ENCODE data around the gene ERBB4. TPM values are rescaled to one million over a fixed set of nuclear protein-coding genes. Genes with fewer than 3 reads are reported as not detected.

The ERBB4 gene
- total and polyA plus RNA-seq, 7 experiments from 2014 or later, result not detected

- Histone ChIP-seq H3K4me3 (ENCODE audit: low read length) (no peak overlapping the region), H3K4me1 (ENCODE audit: control insufficient read depth in 2 of 2, insufficient read depth in 2 of 2, low read length in 2 of 2) (no peaks in the 10 kb centered on the region), H3K9me3 (ENCODE audit: control insufficient read depth in 2 of 3, low read length in 3 of 3) (no peaks in the 10 kb centered on the region), H3K27me3 (ENCODE audit: control insufficient read depth in 2 of 2, insufficient read depth in 2 of 2, low read length in 2 of 2) (no peaks in the 10 kb centered on the region), H3K27ac (ENCODE audit: low read depth, low read length) (no peak overlapping the region), H3K36me3 (ENCODE audit: control insufficient read depth in 2 of 3, insufficient read depth in 3 of 3, low read length in 3 of 3) (no peaks in the 10 kb centered on the region)
- Mint-ChIP-seq H3K4me1 (no peaks in the 10 kb centered on the region), H3K27me3 (no peaks in the 10 kb centered on the region), H3K9me3 (peaks cover 0 to 12% (median 0%) of the 10 kb centered on the region in 11 donors), H3K27ac (no peak overlapping the region), H3K36me3 (no peaks in the 10 kb centered on the region), H3K4me3 (no peak overlapping the region)
- no peak for ATAC-seq
- intact Hi-C loops (cut with micrococcal nuclease), result no loop called here
- POLR2A ChIA-PET, result no interaction called here
- DNase-seq, result no peak
- CTCF ChIA-PET, result no interaction called here
These were observed 553.2 kb downstream of the ERBB4 start for GRCh38 chr2:211985393-211985792.

- H3K27ac ChIP-seq (ENCODE audit: low read depth, low read length), result no peak overlapping the region
- intact Hi-C loops (cut with micrococcal nuclease), result no loop called here
- Mint-ChIP-seq H3K9me3 (peaks cover 0 to 12% (median 0%) of the 10 kb centered on the region in 11 donors), H3K4me3 (no peak overlapping the region), H3K4me1 (no peaks in the 10 kb centered on the region), H3K27ac (no peak overlapping the region), H3K36me3 (no peaks in the 10 kb centered on the region), H3K27me3 (no peaks in the 10 kb centered on the region)
- no peaks in the 10 kb centered on the region for H3K9me3 ChIP-seq (ENCODE audit: control insufficient read depth in 2 of 3, low read length in 3 of 3)
- no peak overlapping the region for H3K4me3 ChIP-seq (ENCODE audit: low read length)
- no peak for ATAC-seq
- H3K36me3 ChIP-seq (ENCODE audit: control insufficient read depth in 2 of 3, insufficient read depth in 3 of 3, low read length in 3 of 3), result no peaks in the 10 kb centered on the region
- DNase-seq, result no peak
- POLR2A ChIA-PET, result no interaction called here
- no peaks in the 10 kb centered on the region for H3K4me1 ChIP-seq (ENCODE audit: control insufficient read depth in 2 of 2, insufficient read depth in 2 of 2, low read length in 2 of 2)
- H3K27me3 ChIP-seq (ENCODE audit: control insufficient read depth in 2 of 2, insufficient read depth in 2 of 2, low read length in 2 of 2), result no peaks in the 10 kb centered on the region
- CTCF ChIA-PET, result no interaction called here
These were observed 556.4 kb downstream of the ERBB4 start for GRCh38 chr2:211982162-211982561.

- Mint-ChIP-seq H3K27ac (no peak overlapping the region), H3K9me3 (peaks cover 0 to 12% (median 0%) of the 10 kb centered on the region in 11 donors), H3K4me1 (no peaks in the 10 kb centered on the region), H3K36me3 (no peaks in the 10 kb centered on the region), H3K4me3 (no peak overlapping the region), H3K27me3 (no peaks in the 10 kb centered on the region)
- Histone ChIP-seq H3K4me1 (ENCODE audit: control insufficient read depth in 2 of 2, insufficient read depth in 2 of 2, low read length in 2 of 2) (no peaks in the 10 kb centered on the region), H3K9me3 (ENCODE audit: control insufficient read depth in 2 of 3, low read length in 3 of 3) (no peaks in the 10 kb centered on the region), H3K27ac (ENCODE audit: low read depth, low read length) (no peak overlapping the region), H3K4me3 (ENCODE audit: low read length) (no peak overlapping the region), H3K36me3 (ENCODE audit: control insufficient read depth in 2 of 3, insufficient read depth in 3 of 3, low read length in 3 of 3) (no peaks in the 10 kb centered on the region), H3K27me3 (ENCODE audit: control insufficient read depth in 2 of 2, insufficient read depth in 2 of 2, low read length in 2 of 2) (no peaks in the 10 kb centered on the region)
- CTCF ChIA-PET, result no interaction called here
- intact Hi-C loops (cut with micrococcal nuclease), result no loop called here
- POLR2A ChIA-PET, result no interaction called here
- DNase-seq (no peak), ATAC-seq (no peak)
These were observed 557.2 kb downstream of the ERBB4 start for GRCh38 chr2:211981451-211981850.

GRCh38 chr2:211976076-211976475 is 562.5 kb downstream of the ERBB4 start:
- intact Hi-C loops (cut with micrococcal nuclease), result no loop called here
- ATAC-seq, result no peak
- POLR2A ChIA-PET, result interaction anchor here (0.6 kb wide), 1 partner anchor 68 kb away, joined by 3 read pairs; no protein-coding TSS in a partner anchor
- Histone ChIP-seq H3K4me3 (ENCODE audit: low read length) (no peak overlapping the region), H3K4me1 (ENCODE audit: control insufficient read depth in 2 of 2, insufficient read depth in 2 of 2, low read length in 2 of 2) (no peaks in the 10 kb centered on the region), H3K36me3 (ENCODE audit: control insufficient read depth in 2 of 3, insufficient read depth in 3 of 3, low read length in 3 of 3) (no peaks in the 10 kb centered on the region), H3K27ac (ENCODE audit: low read depth, low read length) (no peak overlapping the region), H3K9me3 (ENCODE audit: control insufficient read depth in 2 of 3, low read length in 3 of 3) (no peaks in the 10 kb centered on the region), H3K27me3 (ENCODE audit: control insufficient read depth in 2 of 2, insufficient read depth in 2 of 2, low read length in 2 of 2) (no peaks in the 10 kb centered on the region)
- H3K27me3 Mint-ChIP-seq, result no peaks in the 10 kb centered on the region
- DNase-seq, result no peak
- H3K27ac Mint-ChIP-seq, result no peak overlapping the region
- peaks cover 0 to 7% (median 0%) of the 10 kb centered on the region in 11 donors for H3K9me3 Mint-ChIP-seq
- H3K4me1 Mint-ChIP-seq, result no peaks in the 10 kb centered on the region
- no peak overlapping the region for H3K4me3 Mint-ChIP-seq
- CTCF ChIA-PET, result no interaction called here
- no peaks in the 10 kb centered on the region for H3K36me3 Mint-ChIP-seq

- H3K27me3 ChIP-seq (ENCODE audit: control insufficient read depth in 2 of 2, insufficient read depth in 2 of 2, low read length in 2 of 2), result no peaks in the 10 kb centered on the region
- intact Hi-C loops (cut with micrococcal nuclease), result no loop called here
- no peaks in the 10 kb centered on the region for H3K36me3 Mint-ChIP-seq
- H3K4me1 Mint-ChIP-seq, result no peaks in the 10 kb centered on the region
- CTCF ChIA-PET, result no interaction called here
- DNase-seq (no peak), ATAC-seq (no peak)
- no peak overlapping the region for H3K27ac ChIP-seq (ENCODE audit: low read depth, low read length)
- no peak overlapping the region for H3K27ac Mint-ChIP-seq
- H3K9me3 ChIP-seq (ENCODE audit: control insufficient read depth in 2 of 3, low read length in 3 of 3), result no peaks in the 10 kb centered on the region
- H3K9me3 Mint-ChIP-seq, result peaks cover 0 to 12% (median 2%) of the 10 kb centered on the region in 11 donors
- no peaks in the 10 kb centered on the region for H3K4me1 ChIP-seq (ENCODE audit: control insufficient read depth in 2 of 2, insufficient read depth in 2 of 2, low read length in 2 of 2)
- H3K36me3 ChIP-seq (ENCODE audit: control insufficient read depth in 2 of 3, insufficient read depth in 3 of 3, low read length in 3 of 3), result no peaks in the 10 kb centered on the region
- POLR2A ChIA-PET, result no interaction called here
- H3K4me3 ChIP-seq (ENCODE audit: low read length), result no peak overlapping the region
- no peaks in the 10 kb centered on the region for H3K27me3 Mint-ChIP-seq
- H3K4me3 Mint-ChIP-seq, result no peak overlapping the region
These were observed 571.4 kb downstream of the ERBB4 start for GRCh38 chr2:211967234-211967633.

GRCh38 chr2:211963969-211964368 is 574.6 kb downstream of the ERBB4 start:
- Histone ChIP-seq H3K9me3 (ENCODE audit: control insufficient read depth in 2 of 3, low read length in 3 of 3) (no peaks in the 10 kb centered on the region), H3K4me3 (ENCODE audit: low read length) (no peak overlapping the region), H3K27ac (ENCODE audit: low read depth, low read length) (no peak overlapping the region), H3K36me3 (ENCODE audit: control insufficient read depth in 2 of 3, insufficient read depth in 3 of 3, low read length in 3 of 3) (no peaks in the 10 kb centered on the region), H3K27me3 (ENCODE audit: control insufficient read depth in 2 of 2, insufficient read depth in 2 of 2, low read length in 2 of 2) (no peaks in the 10 kb centered on the region), H3K4me1 (ENCODE audit: control insufficient read depth in 2 of 2, insufficient read depth in 2 of 2, low read length in 2 of 2) (no peaks in the 10 kb centered on the region)
- Mint-ChIP-seq H3K4me3 (no peak overlapping the region), H3K9me3 (peaks cover 0 to 9% (median 0%) of the 10 kb centered on the region in 11 donors), H3K27me3 (no peaks in the 10 kb centered on the region), H3K27ac (no peak overlapping the region), H3K4me1 (no peaks in the 10 kb centered on the region), H3K36me3 (no peaks in the 10 kb centered on the region)
- POLR2A ChIA-PET, result no interaction called here
- CTCF ChIA-PET, result interaction anchor here (0.6 kb wide), 1 partner anchor 491 kb away, joined by 5 read pairs; no protein-coding TSS in a partner anchor
- ATAC-seq, result no peak
- intact Hi-C loops (cut with micrococcal nuclease), result no loop called here
- DNase-seq, result no peak

GRCh38 chr2:211957799-211958198 is 580.8 kb downstream of the ERBB4 start:
- no peak overlapping the region for H3K27ac ChIP-seq (ENCODE audit: low read depth, low read length)
- ChIA-PET CTCF (no interaction called here), POLR2A (no interaction called here)
- H3K4me3 ChIP-seq (ENCODE audit: low read length), result no peak overlapping the region
- Mint-ChIP-seq H3K9me3 (peaks cover 0 to 10% (median 3%) of the 10 kb centered on the region in 11 donors), H3K27ac (no peak overlapping the region), H3K27me3 (no peaks in the 10 kb centered on the region), H3K4me1 (no peaks in the 10 kb centered on the region), H3K36me3 (no peaks in the 10 kb centered on the region), H3K4me3 (no peak overlapping the region)
- intact Hi-C loops (cut with micrococcal nuclease), result no loop called here
- DNase-seq (no peak), ATAC-seq (no peak)
- H3K4me1 ChIP-seq (ENCODE audit: control insufficient read depth in 2 of 2, insufficient read depth in 2 of 2, low read length in 2 of 2), result no peaks in the 10 kb centered on the region
- H3K36me3 ChIP-seq (ENCODE audit: control insufficient read depth in 2 of 3, insufficient read depth in 3 of 3, low read length in 3 of 3), result no peaks in the 10 kb centered on the region
- no peaks in the 10 kb centered on the region for H3K9me3 ChIP-seq (ENCODE audit: control insufficient read depth in 2 of 3, low read length in 3 of 3)
- H3K27me3 ChIP-seq (ENCODE audit: control insufficient read depth in 2 of 2, insufficient read depth in 2 of 2, low read length in 2 of 2), result no peaks in the 10 kb centered on the region
